Peyer's patch (tissue), 4 donors: ENCODE results near the gene TTC38. TPM values are rescaled to one million over a fixed set of nuclear protein-coding genes. Genes with fewer than 3 reads are reported as not detected.

Experiments used
- DNase-seq, 3 donors: peaks; one replicate each; pipeline ENCODE4 v3.0.0-alpha.2; 2017 to 2019
- H3K27ac ChIP-seq, 4 donors: fragments of 200-600 bp; sonication (generic); one replicate each; pipeline ENCODE4 v1.5.1; 2016 to 2019
- H3K27me3 ChIP-seq, 2 donors: fragments of 200-600 bp; sonication (generic); one replicate each; pipeline ENCODE4 v1.5.1; 2019
- H3K36me3 ChIP-seq, 3 donors: fragments of 200-600 bp; sonication (generic); one replicate each; pipeline ENCODE4 v1.5.1; 2016 to 2019
- H3K4me1 ChIP-seq, 4 donors: fragments of 200-600 bp; sonication (generic); one replicate each; pipeline ENCODE4 v1.5.1; 2016 to 2019
- H3K4me3 ChIP-seq, 4 donors: fragments of 200-600 bp; sonication (generic); 1 replicate in 3 of 4; 2 replicates in 1 of 4; pipeline ENCODE4 v1.5.1; 2016 to 2019; ENCODE audit warnings: mild to moderate bottlenecking in 1 of 4
- H3K9me3 ChIP-seq, 4 donors: fragments of 200-600 bp; sonication (generic); one replicate each; pipeline ENCODE4 v1.5.1; 2016 to 2019; ENCODE audit warnings: mild to moderate bottlenecking in 1 of 4
- CTCF ChIP-seq, 6 experiments: fragments of 450-650 bp in 4 of 6; fragments of 200-600 bp in 2 of 6; sonication (generic) in 1 of 6; IDR thresholded peaks; one replicate each; pipeline ENCODE4 v1.5.1; 2017 to 2019; ENCODE audit warnings: antibody characterized with exemption in 6 of 6, mild to moderate bottlenecking in 3 of 6, moderate library complexity in 1 of 6
- POLR2A ChIP-seq, 2 donors: fragments of 450-650 bp; IDR thresholded peaks; one replicate each; pipeline ENCODE4 v1.5.1; 2017; ENCODE audit warnings: antibody characterized with exemption in 2 of 2, mild to moderate bottlenecking in 2 of 2, moderate library complexity in 2 of 2
- total RNA-seq, 4 donors: library from RNA; depleted of rRNA; stranded (reverse); fragments of >200 nt; gene quantifications; one replicate each; pipeline ENCODE4 v1.1.0, GENCODE V29; 2016

The TTC38 gene
- total RNA-seq, 4 donors from 2014 or later = 173 to 606 (median 587) TPM

GRCh38 chr22:46281866-46282678, 14.3 kb downstream of the TTC38 start:
- Histone ChIP-seq H3K36me3 (peaks cover 0 to 100% (median 0%) of the 10 kb centered on the region in 3 donors), H3K27ac (no peak overlapping the region), H3K4me1 (peaks cover 0 to 17% (median 3%) of the 10 kb centered on the region in 4 donors), H3K9me3 (no peaks in the 10 kb centered on the region), H3K4me3 (no peak overlapping the region), H3K27me3 (no peaks in the 10 kb centered on the region)
- TF ChIP-seq POLR2A (IDR thresholded peaks at IDR 0.05) (no peak), CTCF (IDR thresholded peaks at IDR 0.05) (no peak)
- peak in 1 of 3 donors; percentile 39 for DNase-seq

- no peak overlapping the region for H3K4me3 ChIP-seq
- no peak for DNase-seq
- H3K27ac ChIP-seq = no peak overlapping the region
- peaks cover 0 to 100% (median 0%) of the 10 kb centered on the region in 3 donors for H3K36me3 ChIP-seq
- no peaks in the 10 kb centered on the region for H3K9me3 ChIP-seq
- TF ChIP-seq CTCF (IDR thresholded peaks at IDR 0.05) (no peak), POLR2A (IDR thresholded peaks at IDR 0.05) (no peak)
- no peaks in the 10 kb centered on the region for H3K27me3 ChIP-seq
- H3K4me1 ChIP-seq = peaks cover 3 to 23% (median 6%) of the 10 kb centered on the region in 4 donors
These were observed 18.2 kb downstream of the TTC38 start for GRCh38 chr22:46286006-46286405.

GRCh38 chr22:46286941-46287872, 19.4 kb downstream of the TTC38 start:
- Histone ChIP-seq H3K4me1 (peaks cover 3 to 22% (median 6%) of the 10 kb centered on the region in 4 donors), H3K27me3 (no peaks in the 10 kb centered on the region), H3K9me3 (no peaks in the 10 kb centered on the region), H3K36me3 (peaks cover 0 to 100% (median 0%) of the 10 kb centered on the region in 3 donors), H3K4me3 (peak overlapping the region in 3 of 4 donors; percentile 16 to 29 (median 23)), H3K27ac (peak overlapping the region; percentile 58 to 77 (median 66))
- peak in 1 of 3 donors; percentile 40 for DNase-seq
- TF ChIP-seq CTCF (IDR thresholded peaks at IDR 0.05) = no peak
- TF ChIP-seq POLR2A (IDR thresholded peaks at IDR 0.05) = no peak

- Histone ChIP-seq H3K27ac (peak overlapping the region; percentile 58 to 77 (median 66)), H3K9me3 (no peaks in the 10 kb centered on the region), H3K36me3 (peaks cover 0 to 100% (median 0%) of the 10 kb centered on the region in 3 donors), H3K4me1 (peaks cover 3 to 22% (median 6%) of the 10 kb centered on the region in 4 donors), H3K27me3 (no peaks in the 10 kb centered on the region), H3K4me3 (peak overlapping the region; percentile 5 to 29 (median 20))
- DNase-seq = peak; percentile 61 to 90 (median 78)
- no peak for TF ChIP-seq POLR2A (IDR thresholded peaks at IDR 0.05)
- TF ChIP-seq CTCF (IDR thresholded peaks at IDR 0.05) = no peak
These were observed 20.3 kb downstream of the TTC38 start for GRCh38 chr22:46287873-46288751.

GRCh38 chr22:46288846-46289243, 21.0 kb downstream of the TTC38 start:
- peaks cover 3 to 22% (median 6%) of the 10 kb centered on the region in 4 donors for H3K4me1 ChIP-seq
- H3K27me3 ChIP-seq = no peaks in the 10 kb centered on the region
- no peak overlapping the region for H3K4me3 ChIP-seq
- H3K27ac ChIP-seq = peak overlapping the region; percentile 58 to 77 (median 66)
- DNase-seq = no peak
- H3K9me3 ChIP-seq = no peaks in the 10 kb centered on the region
- peaks cover 0 to 97% (median 0%) of the 10 kb centered on the region in 3 donors for H3K36me3 ChIP-seq
- no peak for TF ChIP-seq POLR2A (IDR thresholded peaks at IDR 0.05)
- TF ChIP-seq CTCF (IDR thresholded peaks at IDR 0.05) = no peak
